Activated naive CD4-positive, alpha-beta T cell treated with anti-CD3 and anti-CD28 coated beads, Interleukin-2, amount 50 U/mL, for 72 hours (primary cell): ENCODE measurements around the gene CBLIF. TPM values are rescaled to one million over a fixed set of nuclear protein-coding genes. Genes with fewer than 3 reads are reported as not detected.
"Not testable (repeated sequence)": the region's sequence is repeated elsewhere in the genome, so short reads cannot be mapped to it uniquely, and the experiment has no call there.

Experiments used
- ATAC-seq, 2 donors: fragments of 150-1000 bp; cut with Tn5 transposase; 2 replicates each; pipeline ENCODE4 v1.10.0; 2021; ENCODE audit warnings: mild to moderate bottlenecking in 2 of 2, moderate library complexity in 2 of 2
- DNase-seq, 2 donors: peaks; one replicate each; pipeline ENCODE4 v3.0.0; 2021 to 2022; ENCODE audit warnings: low spot score in 2 of 2
- H3K27ac Mint-ChIP-seq, 2 donors: one replicate each; pipeline ENCODE4 v1.8.0; 2022; ENCODE audit warnings: mild to moderate bottlenecking in 2 of 2, mixed read lengths in 2 of 2
- H3K36me3 Mint-ChIP-seq, 2 donors: one replicate each; pipeline ENCODE4 v1.8.0; 2022; ENCODE audit warnings: mixed read lengths in 2 of 2
- H3K9me3 Mint-ChIP-seq, 2 donors: one replicate each; pipeline ENCODE4 v1.8.0; 2022; ENCODE audit warnings: mixed read lengths in 2 of 2
- total RNA-seq, 2 donors: library from RNA; stranded (reverse); gene quantifications; one replicate each; pipeline ENCODE4 v1.2.3, GENCODE V29; 2022

CBLIF gene
- total RNA-seq, 2 donors from 2014 or later: not detected

DNA sequence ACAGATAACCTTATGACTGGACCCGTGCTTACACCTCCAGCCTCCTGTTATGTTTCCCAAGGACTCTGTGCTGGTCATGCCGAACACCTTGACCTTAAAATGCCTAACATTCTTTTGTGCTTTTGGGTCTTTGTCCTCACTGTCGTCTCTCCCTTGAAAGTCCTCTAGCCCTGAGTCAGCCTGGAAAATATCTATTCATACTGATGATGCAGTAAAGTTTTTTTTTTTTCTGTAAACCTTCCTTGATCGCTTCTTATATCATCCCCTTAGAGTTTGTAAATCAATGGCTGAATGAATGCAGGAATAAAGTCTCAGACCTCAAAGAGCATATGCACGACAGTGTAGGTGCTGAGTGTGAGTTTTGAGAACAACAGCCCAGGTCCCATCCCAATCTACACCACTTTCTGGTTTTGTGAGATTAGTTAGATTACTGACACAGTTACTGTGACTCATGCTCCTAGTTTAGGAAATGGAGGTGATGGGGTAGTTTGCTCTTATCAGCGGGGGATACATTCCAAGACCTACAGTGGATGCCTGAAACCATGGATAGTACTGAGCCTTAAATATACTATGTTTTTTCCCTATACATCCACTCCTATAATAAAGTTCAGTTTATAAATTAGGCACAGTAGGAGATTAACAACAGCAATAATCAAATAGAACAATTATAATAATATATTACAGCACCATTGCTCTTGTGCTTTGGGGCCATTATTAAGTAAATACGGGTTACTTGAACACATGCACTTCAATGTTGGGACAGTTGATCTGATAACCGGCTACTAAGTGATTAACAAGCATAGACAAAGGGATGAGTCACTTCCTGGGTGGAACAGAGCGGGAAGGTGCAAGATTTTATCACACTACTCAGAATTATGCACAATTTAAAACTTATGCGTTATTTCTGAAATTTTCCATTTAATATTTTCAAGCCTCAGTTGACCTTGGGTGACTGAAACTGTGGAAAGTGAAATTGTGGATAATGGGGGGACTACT, 12.4 kb upstream of the CBLIF start:
- H3K9me3 Mint-ChIP-seq: no peaks in the 10 kb centered on the region
- DNase-seq: no peak
- peak; percentile 82 to 85 for ATAC-seq
- H3K36me3 Mint-ChIP-seq: no peaks in the 10 kb centered on the region
- peak overlapping the region in 1 of 2 donors; percentile 66 for H3K27ac Mint-ChIP-seq

DNA sequence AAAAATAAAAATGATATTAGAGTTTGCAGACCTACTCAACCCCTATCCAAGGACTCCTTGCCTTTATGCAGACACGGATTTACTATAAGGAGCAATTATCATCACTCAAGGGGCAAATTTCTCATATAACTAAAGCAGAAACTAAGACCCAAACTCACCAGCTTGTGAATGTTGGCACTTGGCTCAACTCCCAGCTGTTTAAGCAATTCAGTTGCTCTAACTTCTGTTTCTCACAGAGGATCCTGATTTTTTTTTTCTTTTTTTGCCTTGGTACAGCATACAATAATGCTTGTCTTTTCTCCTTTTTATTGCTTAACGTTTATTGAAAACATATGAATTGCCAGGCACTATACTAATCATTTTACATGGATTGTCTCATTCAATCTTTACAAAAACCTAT, 9.6 kb upstream of the CBLIF start:
- H3K9me3 Mint-ChIP-seq: no peaks in the 10 kb centered on the region
- ATAC-seq (no peak), DNase-seq (no peak)
- no peaks in the 10 kb centered on the region for H3K36me3 Mint-ChIP-seq
- no peak overlapping the region for H3K27ac Mint-ChIP-seq

DNA sequence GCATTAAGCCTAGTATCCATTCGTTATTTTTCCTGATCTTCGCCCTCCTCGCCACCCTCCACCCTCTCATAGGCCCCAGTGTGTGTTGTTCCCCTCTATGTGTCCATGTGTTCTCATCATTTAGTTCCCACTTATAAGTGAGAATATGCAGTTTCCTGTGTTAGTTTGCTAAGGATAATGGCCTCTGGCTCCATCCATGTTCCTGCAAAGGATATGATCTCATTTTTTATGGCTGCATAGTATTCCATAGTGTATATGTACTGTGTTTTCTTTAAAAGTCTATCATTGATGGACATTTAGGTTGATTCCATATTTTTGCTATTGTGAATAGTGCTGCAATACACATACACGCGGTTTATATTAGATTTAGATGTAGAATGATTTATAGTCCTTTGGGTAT, 6.1 kb upstream of the CBLIF start:
- not testable (repeated sequence) for H3K36me3 Mint-ChIP-seq, H3K9me3 Mint-ChIP-seq, DNase-seq, ATAC-seq, H3K27ac Mint-ChIP-seq

GRCh38 chr11:59849551-59849950, 4.3 kb upstream of the CBLIF start:
- not testable (repeated sequence) for ATAC-seq, H3K9me3 Mint-ChIP-seq, H3K27ac Mint-ChIP-seq

DNA sequence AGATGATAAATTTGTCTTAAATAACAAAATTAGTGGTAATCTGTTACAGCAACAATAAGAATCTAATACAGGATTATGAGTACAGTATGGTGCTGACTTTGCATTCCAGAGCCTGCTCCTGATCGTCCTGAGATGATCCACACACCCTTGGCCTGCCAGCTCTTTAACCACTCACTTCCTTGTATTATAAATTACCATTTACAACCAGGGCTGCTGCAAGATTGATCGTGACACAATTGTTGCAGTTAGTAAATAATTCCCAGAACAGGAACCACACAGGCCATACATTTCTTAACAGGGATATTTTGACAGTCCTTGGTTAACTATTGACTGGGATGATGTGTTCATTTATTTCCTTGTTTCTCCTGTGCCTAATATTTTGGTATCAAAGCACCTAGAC, 3.8 kb upstream of the CBLIF start:
- no peak for ATAC-seq
- Mint-ChIP-seq H3K9me3 (no peaks in the 10 kb centered on the region), H3K36me3 (no peaks in the 10 kb centered on the region)

More at GRCh38 chr11:59849551-59849950, 4.3 kb upstream of the CBLIF start:
- H3K36me3 Mint-ChIP-seq, DNase-seq: not testable (repeated sequence)

DNA sequence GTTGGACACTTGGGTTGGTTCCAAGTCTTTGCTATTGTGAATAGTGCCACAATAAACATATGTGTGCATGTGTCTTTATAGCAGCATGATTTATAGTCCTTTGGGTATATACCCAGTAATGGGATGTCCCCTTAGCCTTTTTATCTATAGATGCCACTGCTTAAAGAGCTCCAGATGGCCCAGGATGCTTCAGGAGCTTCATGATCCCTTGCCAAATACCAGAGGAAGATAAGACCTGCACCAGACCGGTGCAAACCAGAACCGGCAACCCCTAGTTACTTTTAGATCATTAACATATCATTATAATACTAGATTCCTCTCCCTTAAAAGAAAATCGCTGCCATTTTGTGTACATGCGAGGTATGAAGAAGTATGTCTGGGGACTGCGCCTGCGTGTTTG, 3.1 kb upstream of the CBLIF start:
- H3K9me3 Mint-ChIP-seq, H3K36me3 Mint-ChIP-seq, DNase-seq, H3K27ac Mint-ChIP-seq, ATAC-seq: not testable (repeated sequence)

More for the DNA sequence above, 3.8 kb upstream of the CBLIF start:
- no peak for DNase-seq
- no peak overlapping the region for H3K27ac Mint-ChIP-seq

GRCh38 chr11:59847626-59848025, 2.3 kb upstream of the CBLIF start:
- ATAC-seq (no peak), DNase-seq (no peak)
- no peak overlapping the region for H3K27ac Mint-ChIP-seq

GRCh38 chr11:59846556-59846955, 1.3 kb upstream of the CBLIF start:
- ATAC-seq: no peak
- H3K27ac Mint-ChIP-seq: no peak overlapping the region

More at GRCh38 chr11:59847626-59848025, 2.3 kb upstream of the CBLIF start:
- Mint-ChIP-seq H3K9me3 (no peaks in the 10 kb centered on the region), H3K36me3 (no peaks in the 10 kb centered on the region)

GRCh38 chr11:59842316-59842715, 3.0 kb downstream of the CBLIF start:
- Mint-ChIP-seq H3K36me3 (no peaks in the 10 kb centered on the region), H3K9me3 (no peaks in the 10 kb centered on the region), H3K27ac (no peak overlapping the region)
- DNase-seq (no peak), ATAC-seq (no peak)

More at GRCh38 chr11:59846556-59846955, 1.3 kb upstream of the CBLIF start:
- H3K36me3 Mint-ChIP-seq: no peaks in the 10 kb centered on the region
- H3K9me3 Mint-ChIP-seq: no peaks in the 10 kb centered on the region
- no peak for DNase-seq

GRCh38 chr11:59841514-59841913, 3.8 kb downstream of the CBLIF start:
- H3K36me3 Mint-ChIP-seq: no peaks in the 10 kb centered on the region

GRCh38 chr11:59839615-59840014, 5.7 kb downstream of the CBLIF start:
- Mint-ChIP-seq H3K27ac (no peak overlapping the region), H3K36me3 (no peaks in the 10 kb centered on the region), H3K9me3 (no peaks in the 10 kb centered on the region)
- DNase-seq: no peak
- no peak for ATAC-seq

More at GRCh38 chr11:59841514-59841913, 3.8 kb downstream of the CBLIF start:
- ATAC-seq (no peak), DNase-seq (no peak)
- Mint-ChIP-seq H3K9me3 (no peaks in the 10 kb centered on the region), H3K27ac (no peak overlapping the region)

- Mint-ChIP-seq H3K36me3 (no peaks in the 10 kb centered on the region), H3K9me3 (no peaks in the 10 kb centered on the region), H3K27ac (no peak overlapping the region)
- ATAC-seq (no peak), DNase-seq (no peak)
Measured at GRCh38 chr11:59833602-59834001, 11.7 kb downstream of the CBLIF start.

DNA sequence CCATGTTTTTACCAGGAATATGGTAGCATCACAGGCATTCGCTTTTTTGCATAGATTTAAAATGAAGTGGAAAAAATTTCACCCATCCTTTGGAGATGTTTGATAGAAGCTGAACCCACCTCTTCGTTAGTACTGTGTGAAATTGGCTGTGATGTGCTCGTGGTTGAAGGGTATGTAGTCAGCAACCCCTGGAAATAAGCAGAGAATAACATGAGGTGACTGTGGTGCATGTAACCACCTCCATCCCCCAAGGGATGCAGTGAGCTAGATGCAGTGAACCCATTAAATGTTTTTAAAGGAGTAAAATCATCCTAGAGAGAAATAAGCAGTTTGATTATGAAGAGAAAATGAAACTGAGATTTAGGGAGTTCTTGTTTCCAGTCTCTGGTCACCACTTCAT, 15.9 kb downstream of the CBLIF start:
- no peak for ATAC-seq

DNA sequence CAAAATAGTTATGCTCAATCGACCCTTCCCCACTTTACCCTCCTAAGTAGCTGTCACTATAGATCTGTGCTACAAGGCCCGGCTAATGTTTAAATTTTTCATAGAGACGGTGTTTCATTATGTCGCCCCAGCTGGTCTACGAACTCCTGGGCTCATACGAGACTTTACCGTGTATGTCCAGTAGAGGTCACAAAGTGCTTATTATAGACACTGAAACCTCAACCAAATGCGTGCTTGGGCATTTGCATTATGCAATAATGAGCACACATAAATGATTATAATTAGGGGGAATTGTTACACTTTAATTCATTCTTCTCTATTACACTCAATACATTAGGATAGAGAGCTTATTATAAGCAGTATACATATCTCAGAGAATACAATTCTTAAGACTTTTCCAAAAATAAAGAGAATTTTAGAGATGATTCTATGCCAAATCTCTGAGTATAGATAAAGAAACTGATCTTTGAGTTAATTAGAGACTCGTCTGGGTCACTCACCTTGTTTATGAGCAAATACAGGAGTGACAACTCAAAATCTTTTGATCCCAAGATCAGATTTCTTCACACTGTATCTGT, 22.2 kb downstream of the CBLIF start:
- H3K9me3 Mint-ChIP-seq: no peaks in the 10 kb centered on the region

More for the DNA sequence above, 15.9 kb downstream of the CBLIF start:
- Mint-ChIP-seq H3K36me3 (no peaks in the 10 kb centered on the region), H3K9me3 (no peaks in the 10 kb centered on the region), H3K27ac (no peak overlapping the region)
- no peak for DNase-seq

GRCh38 chr11:59818572-59818971, 26.7 kb downstream of the CBLIF start:
- no peak for DNase-seq
- no peak for ATAC-seq
- H3K36me3 Mint-ChIP-seq: no peaks in the 10 kb centered on the region
- H3K27ac Mint-ChIP-seq: no peak overlapping the region
- H3K9me3 Mint-ChIP-seq: no peaks in the 10 kb centered on the region

More for the DNA sequence above, 22.2 kb downstream of the CBLIF start:
- DNase-seq (no peak), ATAC-seq (peak; percentile 47 to 70)
- H3K36me3 Mint-ChIP-seq: no peaks in the 10 kb centered on the region
- no peak overlapping the region for H3K27ac Mint-ChIP-seq

- H3K9me3 Mint-ChIP-seq, H3K36me3 Mint-ChIP-seq, ATAC-seq, H3K27ac Mint-ChIP-seq, DNase-seq: not testable (repeated sequence)
Measured at GRCh38 chr11:59816434-59816833, 28.9 kb downstream of the CBLIF start.

DNA sequence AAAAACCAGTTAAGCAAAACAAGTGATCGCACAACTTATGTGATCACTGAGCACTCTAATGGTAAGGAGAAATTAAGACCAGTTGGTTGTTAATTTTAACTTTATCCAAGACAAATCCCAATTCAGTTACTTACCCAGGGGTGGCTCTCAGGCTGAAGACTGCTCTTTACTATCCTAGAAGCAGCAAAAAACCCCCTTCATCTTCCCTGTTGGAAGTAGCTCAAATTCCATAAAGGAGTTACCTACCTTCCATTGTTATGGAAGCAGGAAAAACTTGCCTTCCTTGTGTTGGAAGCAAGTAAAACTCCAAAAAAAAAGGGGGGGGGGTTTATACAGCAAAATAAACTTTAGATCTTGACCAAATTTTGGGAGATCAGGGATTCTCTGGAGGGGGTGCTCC, 29.5 kb downstream of the CBLIF start:
- no peak overlapping the region for H3K27ac Mint-ChIP-seq
- H3K36me3 Mint-ChIP-seq: peaks cover 6% of the 10 kb centered on the region in 2 donors
- ATAC-seq: no peak
- peaks cover 4 to 5% of the 10 kb centered on the region in 2 donors for H3K9me3 Mint-ChIP-seq
- DNase-seq: no peak
